H1 (cell line): ENCODE data around the gene FOSL2. TPM values are rescaled to one million over a fixed set of nuclear protein-coding genes. Genes with fewer than 3 reads are reported as not detected.

Source experiments
- CTCF ChIA-PET: fragments of 300-600 bp; sonication (Branson Sonifier 250); formaldehyde crosslinking; loops from one replicate; lab custom pipeline; 2021; ENCODE audit not compliant: partially characterized antibody; lab: Charles Lee
- POLR2A ChIA-PET: fragments of 300-600 bp; sonication (Branson Sonifier 250); formaldehyde crosslinking; loops from one replicate; lab custom pipeline; 2021; ENCODE audit warnings: inconsistent platforms; ENCODE audit not compliant: partially characterized antibody; lab: Charles Lee
- DNase-seq, 2 experiments: peaks; one replicate each; pipeline versions ENCODE4 v3.0.0 to v3.0.0-alpha.2; 2010 to 2022; ENCODE audit warnings: low spot score in 2 of 2, low read depth in 1 of 2, mixed read lengths in 1 of 2
- FAIRE-seq: peaks from 2 replicates; lab custom pipeline; 2011; peaks lifted over from hg19 to GRCh38; lab: Jason Lieb, UNC
- H2AFZ ChIP-seq: 2 replicates; pipeline ENCODE4 v1.8.1; 2012; ENCODE audit warnings: low read length, inconsistent platforms
- H2AK5ac ChIP-seq: 2 replicates; pipeline ENCODE4 v1.6.1; 2013; ENCODE audit warnings: low read depth, low read length
- H2BK120ac ChIP-seq: replicated peaks from 2 replicates; pipeline ENCODE3; 2013; ENCODE audit warnings: low read depth, low read length, inconsistent platforms
- H2BK12ac ChIP-seq: 2 replicates; pipeline ENCODE4 v1.6.1; 2013; ENCODE audit warnings: low read depth, low read length
- H2BK15ac ChIP-seq: 2 replicates; pipeline ENCODE4 v1.6.1; 2013; ENCODE audit warnings: low read length
- H2BK20ac ChIP-seq: 2 replicates; pipeline ENCODE4 v1.6.1; 2013; ENCODE audit warnings: low read length
- H2BK5ac ChIP-seq: 2 replicates; pipeline ENCODE4 v1.6.1; 2013; ENCODE audit warnings: low read depth, low read length
- H3K14ac ChIP-seq: 2 replicates; pipeline ENCODE4 v1.6.1; 2013; ENCODE audit warnings: inconsistent platforms; ENCODE audit not compliant: insufficient read length
- H3K18ac ChIP-seq: 2 replicates; pipeline ENCODE4 v1.6.1; 2013; ENCODE audit warnings: low read length; ENCODE audit errors: extremely low read depth
- H3K23ac ChIP-seq: 2 replicates; pipeline ENCODE4 v1.6.1; 2013; ENCODE audit warnings: inconsistent platforms; ENCODE audit not compliant: insufficient read length
- H3K23me2 ChIP-seq: 2 replicates; pipeline ENCODE4 v1.6.1; 2013; ENCODE audit warnings: low read depth, low read length
- H3K27ac ChIP-seq: 2 replicates; pipeline ENCODE4 v1.6.1; 2011; ENCODE audit warnings: low read depth, low read length, inconsistent platforms
- H3K27me3 ChIP-seq, 4 experiments: replicated peaks in 1 of 4; 1 replicate in 1 of 4; 2 replicates in 3 of 4; pipeline versions ENCODE4 v1.6.1 to v1.8.1; 2011 to 2013; ENCODE audit warnings: low read length in 3 of 4, mild to moderate bottlenecking in 3 of 4, inconsistent platforms in 2 of 4, mixed read lengths in 2 of 4, moderate library complexity in 1 of 4; ENCODE audit not compliant: control insufficient read depth in 3 of 4, insufficient read depth in 3 of 4; ENCODE audit errors: extremely low read depth in 1 of 4
- H3K36me3 ChIP-seq, 4 experiments: 2 replicates each; pipeline versions ENCODE4 v1.6.1 to v1.8.1; 2011 to 2013; ENCODE audit warnings: mild to moderate bottlenecking in 4 of 4, low read length in 3 of 4, moderate library complexity in 2 of 4, control low read depth in 1 of 4, inconsistent platforms in 1 of 4; ENCODE audit not compliant: insufficient read depth in 4 of 4, control insufficient read depth in 2 of 4
- H3K4ac ChIP-seq: replicated peaks from 2 replicates; pipeline ENCODE3; 2013; ENCODE audit warnings: low read length, low read depth, mixed read lengths, inconsistent platforms; ENCODE audit not compliant: insufficient read length
- H3K4me1 ChIP-seq, 4 experiments: replicated peaks in 1 of 4; 1 replicate in 1 of 4; 2 replicates in 3 of 4; pipeline versions ENCODE4 v1.6.1 to v1.8.1; 2011 to 2013; ENCODE audit warnings: low read length in 3 of 4, inconsistent platforms in 2 of 4, mixed read lengths in 1 of 4; ENCODE audit not compliant: insufficient read depth in 4 of 4, control insufficient read depth in 3 of 4
- H3K4me2 ChIP-seq, 2 experiments: 2 replicates each; pipeline versions ENCODE4 v1.6.1 to v1.8.1; 2011 to 2013; ENCODE audit warnings: low read depth in 2 of 2, low read length in 2 of 2, control low read depth in 1 of 2, inconsistent platforms in 1 of 2, mild to moderate bottlenecking in 1 of 2; ENCODE audit not compliant: insufficient read depth in 1 of 2
- H3K4me3 ChIP-seq, 4 experiments: fragments of 200-600, 300-600 bp in 1 of 4; sonication (generic), shearing (Covaris generic), sonication (Bioruptor Twin) in 1 of 4; 2 replicates each; pipeline versions ENCODE4 v1.5.1 to v1.8.1; 2011 to 2016; ENCODE audit warnings: low read length in 4 of 4, low read depth in 3 of 4, control low read depth in 2 of 4, inconsistent platforms in 2 of 4, mild to moderate bottlenecking in 2 of 4, mixed read lengths in 1 of 4, moderate library complexity in 1 of 4; ENCODE audit not compliant: insufficient read depth in 2 of 4; ENCODE audit errors: extremely low read depth in 1 of 4
- H3K56ac ChIP-seq: replicated peaks from 2 replicates; pipeline ENCODE3; 2013; ENCODE audit warnings: low read depth, mild to moderate bottlenecking, mixed read lengths, low read length, inconsistent platforms; ENCODE audit not compliant: insufficient read length
- H3K79me1 ChIP-seq: 2 replicates; pipeline ENCODE4 v1.6.1; 2013; ENCODE audit warnings: low read depth, low read length, control low read depth
- H3K79me2 ChIP-seq, 2 experiments: 2 replicates each; pipeline versions ENCODE4 v1.6.1 to v1.8.1; 2012 to 2013; ENCODE audit warnings: low read length in 2 of 2, mild to moderate bottlenecking in 2 of 2, inconsistent platforms in 1 of 2; ENCODE audit not compliant: insufficient read depth in 2 of 2, control insufficient read depth in 1 of 2
- H3K9ac ChIP-seq, 4 experiments: replicated peaks in 1 of 4; 1 replicate in 1 of 4; 2 replicates in 3 of 4; pipeline versions ENCODE4 v1.6.1 to v1.8.1; 2011 to 2013; ENCODE audit warnings: low read depth in 3 of 4, low read length in 3 of 4, control low read depth in 2 of 4, mild to moderate bottlenecking in 2 of 4, moderate library complexity in 2 of 4, inconsistent platforms in 1 of 4; ENCODE audit errors: extremely low read depth in 1 of 4
- H3K9me3 ChIP-seq, 2 experiments: 2 replicates each; pipeline versions ENCODE4 v1.6.1 to v1.8.1; 2012 to 2013; ENCODE audit warnings: mild to moderate bottlenecking in 2 of 2, moderate library complexity in 2 of 2, control low read depth in 1 of 2, inconsistent platforms in 1 of 2, low read depth in 1 of 2, low read length in 1 of 2, mixed read lengths in 1 of 2; ENCODE audit not compliant: insufficient read depth in 2 of 2
- H4K20me1 ChIP-seq, 2 experiments: replicated peaks in 1 of 2; 2 replicates each; pipeline versions ENCODE3 to v1.8.1; 2011 to 2013; ENCODE audit warnings: inconsistent platforms in 2 of 2, low read length in 2 of 2, mild to moderate bottlenecking in 1 of 2; ENCODE audit not compliant: insufficient read depth in 2 of 2, control insufficient read depth in 1 of 2
- H4K5ac ChIP-seq: 2 replicates; pipeline ENCODE4 v1.6.1; 2013; ENCODE audit warnings: low read length, low read depth, mixed read lengths, inconsistent platforms; ENCODE audit not compliant: insufficient read length
- H4K8ac ChIP-seq: 2 replicates; pipeline ENCODE4 v1.8.0; 2013; ENCODE audit warnings: mild to moderate bottlenecking, moderate library complexity, low read length, inconsistent platforms; ENCODE audit not compliant: insufficient read depth; ENCODE audit errors: extremely low read depth
- H4K91ac ChIP-seq: replicated peaks from 2 replicates; pipeline ENCODE3; 2013; ENCODE audit warnings: low read length, mixed read lengths, inconsistent platforms; ENCODE audit not compliant: insufficient read length
- ASH2L ChIP-seq: fragments of 200-600, 300-600 bp; sonication (generic); IDR thresholded peaks from one replicate; pipeline ENCODE4 v1.7.1; 2017; ENCODE audit warnings: low read length
- CREB1 ChIP-seq: IDR thresholded peaks from 2 replicates; pipeline ENCODE4 v1.6.1; 2012; ENCODE audit warnings: inconsistent platforms
- EGR1 ChIP-seq: IDR thresholded peaks from 2 replicates; pipeline ENCODE4 v1.6.1; 2011; ENCODE audit warnings: low read depth, low read length, borderline replicate concordance
- EZH2 ChIP-seq: fragments of 200-600 bp; sonication (generic); IDR thresholded peaks from 2 replicates; pipeline ENCODE4 v1.7.1; 2012; ENCODE audit warnings: low read depth, mild to moderate bottlenecking, moderate library complexity, low read length, inconsistent platforms; ENCODE audit not compliant: severe bottlenecking
- NRF1 ChIP-seq: IDR thresholded peaks from 2 replicates; pipeline ENCODE4 v1.6.1; 2011; ENCODE audit warnings: mild to moderate bottlenecking, low read depth, low read length, improper control_type of control experiment
- POLR2A ChIP-seq, 2 experiments: IDR thresholded peaks; 1 replicate in 1 of 2; 2 replicates in 1 of 2; pipeline ENCODE4 v1.6.1; 2011; ENCODE audit warnings: low read depth in 2 of 2, low read length in 2 of 2, mild to moderate bottlenecking in 2 of 2; ENCODE audit errors: control extremely low read depth in 1 of 2
- POU5F1 ChIP-seq: IDR thresholded peaks from 2 replicates; pipeline ENCODE4 v1.6.1; 2011; ENCODE audit warnings: low read depth, mild to moderate bottlenecking, low read length, moderate library complexity
- SP2 ChIP-seq: IDR thresholded peaks from 2 replicates; pipeline ENCODE4 v1.6.1; 2012; ENCODE audit warnings: mild to moderate bottlenecking, low read length, inconsistent platforms
- TBP ChIP-seq: IDR thresholded peaks from 2 replicates; pipeline ENCODE4 v1.6.1; 2011; ENCODE audit warnings: low read depth, low read length, improper control_type of control experiment
- WGBS, 2 experiments: shearing (Covaris generic) in 1 of 2; methylation state at CpG; one replicate each; pipeline versions ENCODE4 v1.1.6 to v1.1.7; 2013 to 2015; ENCODE audit warnings: low lambda C conversion rate in 2 of 2, mixed read lengths in 2 of 2, inconsistent platforms in 1 of 2, low coverage in 1 of 2, missing lambda C conversion rate in 1 of 2; ENCODE audit not compliant: insufficient replicate concordance in 2 of 2, insufficient coverage in 1 of 2, insufficient read length in 1 of 2; ENCODE audit errors: extremely low coverage in 1 of 2, missing lambda C conversion rate in 1 of 2; 5-methylcytosine and 5-hydroxymethylcytosine counted together
- polyA plus RNA-seq, 7 experiments: library from polyadenylated mRNA; depleted of rRNA in 3 of 7; stranded (reverse) in 5 of 7; unstranded in 2 of 7; fragments of >200 nt in 5 of 7; fragments of 200-250 nt in 2 of 7; gene quantifications; 1 replicate in 5 of 7; 2 replicates in 1 of 7; 4 replicates in 1 of 7; pipeline versions ENCODE4 v1.2.1 to v1.2.3, GENCODE V29; 2011 to 2013; ENCODE audit warnings: missing spikeins in 2 of 7, mixed read lengths in 2 of 7
- total RNA-seq: library from RNA; stranded (reverse); fragmentation: NEBNext Ultra II Directional; extraction: Animal tissue kit (Norgen Biotek cat#: 25700); gene quantifications from 2 replicates; pipeline ENCODE4 v1.2.1, GENCODE V29; 2021

Gene FOSL2
- total and polyA plus RNA-seq, 2 of the 8 experiments (the other 6 are each of a cell fraction or from before 2014, with no cell fraction given): 1.5 to 4.5 TPM

GRCh38 chr2:28401948-28402550, 9.4 kb downstream of the FOSL2 start:
- no peak overlapping the region for H4K5ac ChIP-seq
- no peak overlapping the region for H4K8ac ChIP-seq
- H2AFZ ChIP-seq: no peak overlapping the region
- H3K9ac ChIP-seq: no peak overlapping the region
- DNase-seq (no peak), FAIRE-seq (no peak)
- H3K4me1 ChIP-seq: no peaks in the 10 kb centered on the region; a peak in 1 of 7 replicates
- H3K9me3 ChIP-seq: no peaks in the 10 kb centered on the region
- no peak overlapping the region for H3K27ac ChIP-seq
- no peaks in the 10 kb centered on the region for H3K79me2 ChIP-seq
- no peaks in the 10 kb centered on the region for H3K27me3 ChIP-seq
- H3K4me3 ChIP-seq: no peak overlapping the region
- no peak overlapping the region for H3K56ac ChIP-seq
- no peaks in the 10 kb centered on the region; a peak in 2 of 8 replicates for H3K36me3 ChIP-seq
- WGBS, 2 experiments: 95% methylated on average over 6 of the region's 6 CpGs; no CpG with 5 or more reads in 1 of the 2 experiments
- H2AK5ac ChIP-seq: no peak overlapping the region
- no peak overlapping the region for H2BK120ac ChIP-seq
- no peak overlapping the region for H2BK5ac ChIP-seq
- H3K23me2 ChIP-seq: no peaks in the 10 kb centered on the region
- no peak overlapping the region for H3K23ac ChIP-seq
- H4K20me1 ChIP-seq: peaks cover 3% of the 10 kb centered on the region in 2 experiments
- H3K4me2 ChIP-seq: no peak overlapping the region
- H3K18ac ChIP-seq: no peak overlapping the region
- no peak overlapping the region for H3K4ac ChIP-seq
- POLR2A ChIA-PET: interaction anchor here (1.3 to 2.0 kb wide), 3 partner anchors 9 to 13 kb away, joined by 4 to 6 read pairs (median 5); partner anchors contain the start of gene FOSL2
- H2BK15ac ChIP-seq: no peak overlapping the region
- no peak overlapping the region for H3K14ac ChIP-seq
- no peak overlapping the region for H2BK20ac ChIP-seq
- CTCF ChIA-PET: interaction anchor here (0.6 to 3.9 kb wide), 9 partner anchors 10 to 698 kb away, joined by 3 to 28 read pairs (median 4); no protein-coding TSS in a partner anchor
- no peak overlapping the region for H2BK12ac ChIP-seq
- H3K79me1 ChIP-seq: no peaks in the 10 kb centered on the region; the same call in 1 of the 2 replicates
- H4K91ac ChIP-seq: no peak overlapping the region
- no peak for TF ChIP-seq EZH2
- TF ChIP-seq CREB1: no peak
- TF ChIP-seq POLR2A (IDR thresholded peaks at IDR 0.05; ENCODE audit: control extremely low read depth in 1 of 2, low read depth in 2 of 2, low read length in 2 of 2): no peak
- TF ChIP-seq ASH2L: no peak
- TF ChIP-seq POU5F1: no peak
- no peak for TF ChIP-seq NRF1
- TF ChIP-seq EGR1: no peak
- TF ChIP-seq TBP: no peak
- TF ChIP-seq SP2: no peak
